Liver (tissue), 9 donors: ENCODE measurements around the gene ADAMTS14. TPM values are rescaled to one million over a fixed set of nuclear protein-coding genes. Genes with fewer than 3 reads are reported as not detected.

Experiments
- DNase-seq: peaks from one replicate; pipeline ENCODE4 v3.0.0-alpha.2; 2017; ENCODE audit warnings: low spot score
- H3K27ac ChIP-seq, 2 donors: one replicate each; pipeline ENCODE4 v1.7.0; 2013; ENCODE audit warnings: inconsistent platforms in 2 of 2, low read length in 2 of 2, control low read depth in 1 of 2, low read depth in 1 of 2, mild to moderate bottlenecking in 1 of 2
- H3K27me3 ChIP-seq, 4 donors: one replicate each; pipeline versions ENCODE4 v1.6.1 to v1.7.0; 2013; ENCODE audit warnings: low read length in 3 of 4, inconsistent platforms in 1 of 4, mild to moderate bottlenecking in 1 of 4, moderate library complexity in 1 of 4; ENCODE audit not compliant: control insufficient read depth in 4 of 4, insufficient read depth in 4 of 4
- H3K36me3 ChIP-seq, 4 donors: one replicate each; pipeline versions ENCODE4 v1.6.1 to v1.7.0; 2013; ENCODE audit warnings: low read length in 3 of 4, mild to moderate bottlenecking in 3 of 4, low read depth in 1 of 4, moderate library complexity in 1 of 4; ENCODE audit not compliant: control insufficient read depth in 4 of 4, insufficient read depth in 3 of 4
- H3K4me1 ChIP-seq, 4 donors: one replicate each; pipeline versions ENCODE4 v1.6.1 to v1.7.0; 2013; ENCODE audit warnings: low read length in 3 of 4, mild to moderate bottlenecking in 3 of 4, moderate library complexity in 1 of 4; ENCODE audit not compliant: control insufficient read depth in 4 of 4, insufficient read depth in 4 of 4
- H3K4me3 ChIP-seq, 3 donors: one replicate each; pipeline versions ENCODE4 v1.6.1 to v1.7.0; 2013; ENCODE audit warnings: low read length in 3 of 3, control low read depth in 1 of 3, low read depth in 1 of 3, mild to moderate bottlenecking in 1 of 3
- H3K9ac ChIP-seq, 2 donors: one replicate each; pipeline ENCODE4 v1.7.0; 2013; ENCODE audit warnings: low read length in 2 of 2, mild to moderate bottlenecking in 2 of 2, moderate library complexity in 2 of 2, control low read depth in 1 of 2, low read depth in 1 of 2
- H3K9me3 ChIP-seq, 4 donors: one replicate each; pipeline versions ENCODE4 v1.6.1 to v1.7.0; 2013; ENCODE audit warnings: low read length in 3 of 4; ENCODE audit not compliant: control insufficient read depth in 4 of 4
- FOXA1 ChIP-seq: IDR thresholded peaks from 2 replicates; pipeline ENCODE4 v1.6.1; 2016; ENCODE audit warnings: antibody characterized with exemption
- GABPA ChIP-seq, 2 donors: IDR thresholded peaks in 1 of 2; conservative IDR thresholded peaks in 1 of 2; 2 replicates each; pipeline ENCODE4 v1.6.1; 2016; ENCODE audit warnings: antibody characterized with exemption in 2 of 2, mild to moderate bottlenecking in 1 of 2, moderate library complexity in 1 of 2
- HNF4A ChIP-seq, 2 donors: conservative IDR thresholded peaks; 2 replicates each; pipeline ENCODE4 v1.6.1; 2016; ENCODE audit warnings: antibody characterized with exemption in 2 of 2, mild to moderate bottlenecking in 2 of 2
- JUND ChIP-seq, 2 donors: IDR thresholded peaks; 2 replicates each; pipeline ENCODE4 v1.6.1; 2016; ENCODE audit warnings: antibody characterized with exemption in 2 of 2
- NR2F2 ChIP-seq: IDR thresholded peaks from 2 replicates; pipeline ENCODE4 v1.6.1; 2016; ENCODE audit warnings: antibody characterized with exemption
- RAD21 ChIP-seq, 2 donors: IDR thresholded peaks; 2 replicates each; pipeline ENCODE4 v1.6.1; 2016; ENCODE audit warnings: antibody characterized with exemption in 2 of 2, mild to moderate bottlenecking in 2 of 2
- RXRA ChIP-seq, 2 donors: IDR thresholded peaks; 2 replicates each; pipeline ENCODE4 v1.6.1; 2017 to 2018; ENCODE audit warnings: antibody characterized with exemption in 2 of 2, mild to moderate bottlenecking in 1 of 2
- SP1 ChIP-seq: IDR thresholded peaks from 2 replicates; pipeline ENCODE4 v1.6.1; 2018; ENCODE audit warnings: antibody characterized with exemption, mild to moderate bottlenecking
- ZBTB33 ChIP-seq: IDR thresholded peaks from 2 replicates; pipeline ENCODE4 v1.6.1; 2016; ENCODE audit warnings: antibody characterized with exemption
- WGBS: extraction: QIAGEN DNeasy Blood & Tissue Kit; methylation state at CpG from one replicate; pipeline ENCODE4 v1.1.7; 2013; 5-methylcytosine and 5-hydroxymethylcytosine counted together
- polyA plus RNA-seq, 2 donors: library from polyadenylated mRNA; stranded (reverse) in 1 of 2; unstranded in 1 of 2; fragments of 200-250 nt in 1 of 2; fragments of >200 nt in 1 of 2; fragmentation: Nextera tagmentation in 1 of 2; extraction: Ambion mirVana in 1 of 2; gene quantifications; one replicate each; pipeline versions ENCODE4 v1.2.1 to v1.2.3, GENCODE V29; 2013 to 2015
- total RNA-seq, 2 donors: library from RNA; depleted of rRNA; stranded (reverse); fragments of >200 nt; gene quantifications; one replicate each; pipeline ENCODE4 v1.2.3, GENCODE V29; 2014
- TF ChIP-seq, protein P1 (sequence below): fragments of 150-350 bp; IDR thresholded peaks from 2 replicates; pipeline ENCODE4 v1.5.1; 2017; ENCODE audit warnings: improper control_type of control experiment, low read depth, low read length; ENCODE audit not compliant: missing input control
- TF ChIP-seq, protein P2 (sequence below): IDR thresholded peaks from 2 replicates; pipeline ENCODE4 v1.6.1; 2016; ENCODE audit warnings: antibody characterized with exemption, mild to moderate bottlenecking
- TF ChIP-seq, protein P3 (sequence below): IDR thresholded peaks from 2 replicates; pipeline ENCODE4 v1.6.1; 2016; ENCODE audit warnings: antibody characterized with exemption
- donor health status: healthy.
- donor health status: healthy.
- donor health status: healthy.
- donor health status: healthy.
- donor health status: healthy.

ADAMTS14 gene
- total and polyA plus RNA-seq, 4 donors = 0.09 to 0.33 (median 0.13) TPM

DNA sequence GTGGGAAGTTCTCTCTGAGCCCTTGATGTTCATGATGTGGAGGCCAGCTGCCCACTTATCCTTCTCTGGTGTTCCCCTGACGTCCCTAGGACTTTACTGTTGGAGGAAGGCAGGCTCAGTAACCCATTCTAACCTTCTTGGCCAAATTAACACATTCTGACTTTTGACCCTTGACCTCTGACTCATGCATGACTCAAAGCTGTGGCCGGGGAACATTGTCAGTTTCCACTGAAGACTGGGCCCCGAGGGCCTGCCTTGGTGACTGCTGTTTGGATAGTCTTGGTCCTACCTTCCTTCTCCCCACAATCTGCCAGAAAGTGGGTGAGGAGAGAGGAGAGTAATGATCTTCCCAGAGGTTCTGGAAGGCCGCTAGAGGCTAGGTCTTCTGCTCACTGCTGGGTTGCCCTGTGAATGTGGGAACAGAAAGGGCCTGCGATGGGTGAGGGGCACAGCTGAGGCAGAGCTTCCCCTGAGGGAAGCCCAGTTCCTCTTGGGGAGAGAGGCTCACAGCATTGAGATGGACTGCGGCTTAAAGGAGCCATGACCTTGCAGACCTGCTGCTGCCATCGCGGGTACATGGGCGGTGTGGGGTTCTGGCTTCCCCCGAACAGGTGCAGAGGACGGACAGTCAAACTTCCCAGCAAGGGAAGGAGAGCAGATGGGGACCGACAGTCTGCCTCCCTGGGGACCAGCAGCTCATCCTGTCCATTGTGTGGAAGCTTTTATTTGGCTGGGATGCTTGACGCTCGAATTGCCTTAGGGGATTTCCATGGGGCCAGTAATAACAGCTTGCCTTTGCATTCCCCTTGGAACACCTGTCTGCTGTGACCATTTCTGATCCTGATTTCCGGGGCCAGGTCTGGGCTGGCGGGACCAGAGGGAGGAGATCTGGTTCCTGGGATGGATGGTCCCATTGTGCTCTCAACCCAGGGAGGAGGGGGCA is 43.8 kb downstream of the ADAMTS14 start:
- WGBS = 78% methylated on average over 16 of the region's 16 CpGs
- DNase-seq = no peak
- no peaks in the 10 kb centered on the region for H3K36me3 ChIP-seq
- H3K4me1 ChIP-seq = no peaks in the 10 kb centered on the region
- H3K27me3 ChIP-seq = no peaks in the 10 kb centered on the region
- TF ChIP-seq NR2F2 = peak; percentile 66
- peak; percentile 44 to 77 for TF ChIP-seq JUND (IDR thresholded peaks at IDR 0.05)
- TF ChIP-seq FOXA1 = no peak
- no peak for TF ChIP-seq SP1
- no peak overlapping the region for H3K4me3 ChIP-seq
- H3K27ac ChIP-seq = no peak overlapping the region
- H3K9ac ChIP-seq = no peak overlapping the region
- no peaks in the 10 kb centered on the region for H3K9me3 ChIP-seq

DNA sequence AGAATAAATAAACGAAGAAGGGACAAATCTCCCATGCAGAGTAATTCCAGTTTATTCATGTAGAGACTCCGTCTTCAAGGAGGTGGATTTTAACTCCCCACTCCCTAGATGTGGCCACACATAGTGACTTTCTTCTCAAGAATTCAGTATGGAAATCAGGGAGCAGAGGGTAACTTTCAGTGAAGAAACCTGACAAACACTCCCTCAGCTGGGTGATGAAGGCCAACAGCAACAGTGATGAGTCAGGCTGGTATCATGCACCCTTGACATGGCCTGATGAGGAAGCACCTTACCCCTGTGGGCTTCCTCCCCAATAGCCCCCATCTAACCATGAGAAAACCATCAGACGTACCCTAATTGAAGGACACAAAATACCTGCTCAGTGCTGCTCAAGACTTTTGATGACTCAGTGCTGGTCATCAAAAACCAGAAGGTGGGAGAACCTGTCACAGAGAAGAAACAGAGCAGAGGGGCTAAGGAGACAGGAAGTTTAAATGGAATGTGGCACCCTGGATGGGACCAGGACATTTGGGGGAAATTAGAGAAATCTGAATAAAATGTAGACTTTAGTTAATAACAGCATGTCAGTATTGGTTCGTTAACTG is 50.6 kb downstream of the ADAMTS14 start:
- Histone ChIP-seq H3K9ac (no peak overlapping the region), H3K27me3 (no peaks in the 10 kb centered on the region), H3K36me3 (no peaks in the 10 kb centered on the region), H3K4me3 (no peak overlapping the region), H3K4me1 (no peaks in the 10 kb centered on the region), H3K9me3 (no peaks in the 10 kb centered on the region), H3K27ac (no peak overlapping the region)
- no peak for DNase-seq
- TF ChIP-seq, protein P1, sequence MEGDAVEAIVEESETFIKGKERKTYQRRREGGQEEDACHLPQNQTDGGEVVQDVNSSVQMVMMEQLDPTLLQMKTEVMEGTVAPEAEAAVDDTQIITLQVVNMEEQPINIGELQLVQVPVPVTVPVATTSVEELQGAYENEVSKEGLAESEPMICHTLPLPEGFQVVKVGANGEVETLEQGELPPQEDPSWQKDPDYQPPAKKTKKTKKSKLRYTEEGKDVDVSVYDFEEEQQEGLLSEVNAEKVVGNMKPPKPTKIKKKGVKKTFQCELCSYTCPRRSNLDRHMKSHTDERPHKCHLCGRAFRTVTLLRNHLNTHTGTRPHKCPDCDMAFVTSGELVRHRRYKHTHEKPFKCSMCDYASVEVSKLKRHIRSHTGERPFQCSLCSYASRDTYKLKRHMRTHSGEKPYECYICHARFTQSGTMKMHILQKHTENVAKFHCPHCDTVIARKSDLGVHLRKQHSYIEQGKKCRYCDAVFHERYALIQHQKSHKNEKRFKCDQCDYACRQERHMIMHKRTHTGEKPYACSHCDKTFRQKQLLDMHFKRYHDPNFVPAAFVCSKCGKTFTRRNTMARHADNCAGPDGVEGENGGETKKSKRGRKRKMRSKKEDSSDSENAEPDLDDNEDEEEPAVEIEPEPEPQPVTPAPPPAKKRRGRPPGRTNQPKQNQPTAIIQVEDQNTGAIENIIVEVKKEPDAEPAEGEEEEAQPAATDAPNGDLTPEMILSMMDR = no peak
- TF ChIP-seq, protein P2, sequence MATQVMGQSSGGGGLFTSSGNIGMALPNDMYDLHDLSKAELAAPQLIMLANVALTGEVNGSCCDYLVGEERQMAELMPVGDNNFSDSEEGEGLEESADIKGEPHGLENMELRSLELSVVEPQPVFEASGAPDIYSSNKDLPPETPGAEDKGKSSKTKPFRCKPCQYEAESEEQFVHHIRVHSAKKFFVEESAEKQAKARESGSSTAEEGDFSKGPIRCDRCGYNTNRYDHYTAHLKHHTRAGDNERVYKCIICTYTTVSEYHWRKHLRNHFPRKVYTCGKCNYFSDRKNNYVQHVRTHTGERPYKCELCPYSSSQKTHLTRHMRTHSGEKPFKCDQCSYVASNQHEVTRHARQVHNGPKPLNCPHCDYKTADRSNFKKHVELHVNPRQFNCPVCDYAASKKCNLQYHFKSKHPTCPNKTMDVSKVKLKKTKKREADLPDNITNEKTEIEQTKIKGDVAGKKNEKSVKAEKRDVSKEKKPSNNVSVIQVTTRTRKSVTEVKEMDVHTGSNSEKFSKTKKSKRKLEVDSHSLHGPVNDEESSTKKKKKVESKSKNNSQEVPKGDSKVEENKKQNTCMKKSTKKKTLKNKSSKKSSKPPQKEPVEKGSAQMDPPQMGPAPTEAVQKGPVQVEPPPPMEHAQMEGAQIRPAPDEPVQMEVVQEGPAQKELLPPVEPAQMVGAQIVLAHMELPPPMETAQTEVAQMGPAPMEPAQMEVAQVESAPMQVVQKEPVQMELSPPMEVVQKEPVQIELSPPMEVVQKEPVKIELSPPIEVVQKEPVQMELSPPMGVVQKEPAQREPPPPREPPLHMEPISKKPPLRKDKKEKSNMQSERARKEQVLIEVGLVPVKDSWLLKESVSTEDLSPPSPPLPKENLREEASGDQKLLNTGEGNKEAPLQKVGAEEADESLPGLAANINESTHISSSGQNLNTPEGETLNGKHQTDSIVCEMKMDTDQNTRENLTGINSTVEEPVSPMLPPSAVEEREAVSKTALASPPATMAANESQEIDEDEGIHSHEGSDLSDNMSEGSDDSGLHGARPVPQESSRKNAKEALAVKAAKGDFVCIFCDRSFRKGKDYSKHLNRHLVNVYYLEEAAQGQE = no peak
- TF ChIP-seq GABPA (IDR thresholded peaks at IDR 0.05 in 1 of 2, conservative IDR thresholded peaks at IDR 0.05 in 1 of 2) = no peak
- TF ChIP-seq RXRA (IDR thresholded peaks at IDR 0.05) = no peak
- TF ChIP-seq RAD21 (IDR thresholded peaks at IDR 0.05) = no peak
- no peak for TF ChIP-seq FOXA1
- TF ChIP-seq ZBTB33 = no peak
- no peak for TF ChIP-seq NR2F2
- TF ChIP-seq, protein P3, sequence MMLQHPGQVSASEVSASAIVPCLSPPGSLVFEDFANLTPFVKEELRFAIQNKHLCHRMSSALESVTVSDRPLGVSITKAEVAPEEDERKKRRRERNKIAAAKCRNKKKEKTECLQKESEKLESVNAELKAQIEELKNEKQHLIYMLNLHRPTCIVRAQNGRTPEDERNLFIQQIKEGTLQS = no peak
- no peak for TF ChIP-seq HNF4A (conservative IDR thresholded peaks at IDR 0.05)
- WGBS = 88% methylated on average over 4 of the region's 4 CpGs
